HG03196 (cell line): Measurements from ENCODE around the gene CYTH3.
"Not testable (repeated sequence)": the region's sequence is repeated elsewhere in the genome, so short reads cannot be mapped to it uniquely, and the experiment has no call there.

Experiments
- ATAC-seq: cut with Tn5 transposase; IDR thresholded peaks from one replicate; pipeline ENCODE4 v1.9.1; 2021; ENCODE audit not compliant: unreplicated experiment

The CYTH3 gene

GRCh38 chr7:6272481-6273323 is at the start of gene CYTH3:
CYTH3 (minus strand) TSS chr7:6272624; CDS start chr7:6272507, 117 bp downstream.
- peak; percentile 76 for ATAC-seq

GRCh38 chr7:6320791-6321190 is 48.4 kb upstream of the CYTH3 start:
- no peak for ATAC-seq

GRCh38 chr7:6317797-6318438 is 45.5 kb upstream of the CYTH3 start:
- no peak for ATAC-seq

- no peak for ATAC-seq
Measured at GRCh38 chr7:6316226-6316625, 43.8 kb upstream of the CYTH3 start.

GRCh38 chr7:6315746-6316145 is 43.3 kb upstream of the CYTH3 start:
- no peak for ATAC-seq

GRCh38 chr7:6310271-6310993 is 38.0 kb upstream of the CYTH3 start:
- no peak for ATAC-seq

- no peak for ATAC-seq
Measured at GRCh38 chr7:6307762-6308161, 35.3 kb upstream of the CYTH3 start.

GRCh38 chr7:6306471-6306870 is 34.0 kb upstream of the CYTH3 start:
- no peak for ATAC-seq

- no peak for ATAC-seq
Measured at GRCh38 chr7:6305330-6305729, 32.9 kb upstream of the CYTH3 start.

GRCh38 chr7:6301446-6301845 is 29.0 kb upstream of the CYTH3 start:
- ATAC-seq, result not testable (repeated sequence)

GRCh38 chr7:6299774-6300173 is 27.4 kb upstream of the CYTH3 start:
- ATAC-seq, result no peak

GRCh38 chr7:6294839-6295238 is 22.4 kb upstream of the CYTH3 start:
- no peak for ATAC-seq

- ATAC-seq, result no peak
Measured at GRCh38 chr7:6293202-6293601, 20.8 kb upstream of the CYTH3 start.

- ATAC-seq, result not testable (repeated sequence)
Measured at GRCh38 chr7:6291941-6292340, 19.5 kb upstream of the CYTH3 start.

GRCh38 chr7:6291531-6291930 is 19.1 kb upstream of the CYTH3 start:
- ATAC-seq, result no peak

GRCh38 chr7:6290319-6290741 is 17.9 kb upstream of the CYTH3 start:
- no peak for ATAC-seq

- ATAC-seq, result no peak
Measured at GRCh38 chr7:6288270-6288860, 15.9 kb upstream of the CYTH3 start.

- no peak for ATAC-seq
Measured at GRCh38 chr7:6286486-6286885, 14.1 kb upstream of the CYTH3 start.

- ATAC-seq, result no peak
Measured at GRCh38 chr7:6284461-6285360, 12.3 kb upstream of the CYTH3 start.

- no peak for ATAC-seq
Measured at GRCh38 chr7:6284055-6284400, 11.6 kb upstream of the CYTH3 start.
